ENCODE results near the gene RFX7. TPM values are rescaled to one million over a fixed set of nuclear protein-coding genes. Genes with fewer than 3 reads are reported as not detected.
"Not testable (repeated sequence)": the region's sequence is repeated elsewhere in the genome, so short reads cannot be mapped to it uniquely, and the experiment has no call there.

Gene RFX7
- polyA plus RNA-seq, 6 donors from 2014 or later, result 1.4 to 5.4 (median 3.8) TPM

- DNase-seq (no peak), ATAC-seq (ENCODE audit: low read depth in 2 of 2) (no peak)
- Mint-ChIP-seq H3K4me3 (no peak overlapping the region), H3K27ac (peak overlapping the region in 1 of 6 donors; percentile 64), H3K27me3 (no peaks in the 10 kb centered on the region), H3K36me3 (peaks cover 5 to 13% of the 10 kb centered on the region in 2 donors), H3K9me3 (peaks cover 0 to 5% (median 0%) of the 10 kb centered on the region in 7 donors), H3K4me1 (peaks cover 30 to 51% (median 32%) of the 10 kb centered on the region in 3 donors)
Observed at GRCh38 chr15:56184516-56184915, 59.2 kb downstream of the RFX7 start.

GRCh38 chr15:56180851-56181250, 62.8 kb downstream of the RFX7 start:
- peaks cover 17 to 36% (median 32%) of the 10 kb centered on the region in 3 donors for H3K4me1 Mint-ChIP-seq
- H3K27ac Mint-ChIP-seq, result peak overlapping the region in 1 of 6 donors; percentile 7
- ATAC-seq (ENCODE audit: low read depth in 2 of 2), result no peak
- DNase-seq, result no peak
- peaks cover 0 to 5% (median 0%) of the 10 kb centered on the region in 7 donors for H3K9me3 Mint-ChIP-seq
- no peak overlapping the region for H3K4me3 Mint-ChIP-seq
- H3K36me3 Mint-ChIP-seq, result peaks cover 9 to 26% of the 10 kb centered on the region in 2 donors
- H3K27me3 Mint-ChIP-seq, result no peaks in the 10 kb centered on the region

GRCh38 chr15:56176996-56177395, 66.7 kb downstream of the RFX7 start:
- no peak for ATAC-seq (ENCODE audit: low read depth in 2 of 2)
- Mint-ChIP-seq H3K4me3 (no peak overlapping the region), H3K27me3 (no peaks in the 10 kb centered on the region), H3K9me3 (peaks cover 0 to under 1% (median 0%) of the 10 kb centered on the region in 7 donors), H3K4me1 (peaks cover 24 to 34% (median 27%) of the 10 kb centered on the region in 3 donors), H3K36me3 (peaks cover 24 to 44% of the 10 kb centered on the region in 2 donors), H3K27ac (peak overlapping the region in 1 of 6 donors; percentile 8)
- DNase-seq, result no peak

- Mint-ChIP-seq H3K9me3 (peaks cover 0 to 6% (median 0%) of the 10 kb centered on the region in 7 donors), H3K36me3 (peaks cover 35 to 49% of the 10 kb centered on the region in 2 donors), H3K27ac (peak overlapping the region in 2 of 6 donors; percentile 6 to 39), H3K4me3 (no peak overlapping the region), H3K4me1 (peaks cover 20 to 31% (median 28%) of the 10 kb centered on the region in 3 donors), H3K27me3 (no peaks in the 10 kb centered on the region)
- DNase-seq (no peak), ATAC-seq (ENCODE audit: low read depth in 2 of 2) (no peak)
Observed at GRCh38 chr15:56175788-56176187, 67.9 kb downstream of the RFX7 start.

- peaks cover 17 to 35% (median 28%) of the 10 kb centered on the region in 3 donors for H3K4me1 Mint-ChIP-seq
- H3K36me3 Mint-ChIP-seq, result peaks cover 38 to 54% of the 10 kb centered on the region in 2 donors
- DNase-seq, result no peak
Observed at GRCh38 chr15:56174649-56175048, 69.0 kb downstream of the RFX7 start.

GRCh38 chr15:56168394-56168793, 75.3 kb downstream of the RFX7 start:
- Mint-ChIP-seq H3K36me3 (peaks cover 28 to 31% of the 10 kb centered on the region in 2 donors), H3K27me3 (no peaks in the 10 kb centered on the region), H3K4me1 (peaks cover 27 to 31% (median 29%) of the 10 kb centered on the region in 3 donors), H3K9me3 (peaks cover 0 to 8% (median 0%) of the 10 kb centered on the region in 7 donors), H3K4me3 (no peak overlapping the region), H3K27ac (no peak overlapping the region)
- DNase-seq (no peak), ATAC-seq (ENCODE audit: low read depth in 2 of 2) (no peak)

More at GRCh38 chr15:56174649-56175048, 69.0 kb downstream of the RFX7 start:
- Mint-ChIP-seq H3K27ac (peak overlapping the region in 1 of 6 donors; percentile 46), H3K27me3 (no peaks in the 10 kb centered on the region), H3K9me3 (peaks cover 0 to 8% (median 0%) of the 10 kb centered on the region in 7 donors), H3K4me3 (no peak overlapping the region)
- no peak for ATAC-seq (ENCODE audit: low read depth in 2 of 2)

GRCh38 chr15:56165234-56165633, 78.4 kb downstream of the RFX7 start:
- Mint-ChIP-seq H3K9me3 (no peaks in the 10 kb centered on the region), H3K4me3 (no peak overlapping the region), H3K27ac (peak overlapping the region in 1 of 6 donors; percentile 51), H3K4me1 (peaks cover 13 to 32% (median 29%) of the 10 kb centered on the region in 3 donors), H3K36me3 (no peaks in the 10 kb centered on the region), H3K27me3 (no peaks in the 10 kb centered on the region)
- DNase-seq (no peak), ATAC-seq (ENCODE audit: low read depth in 2 of 2) (no peak)

GRCh38 chr15:56160966-56161365, 82.7 kb downstream of the RFX7 start:
- Mint-ChIP-seq H3K27me3 (no peaks in the 10 kb centered on the region), H3K4me1 (peaks cover 7 to 32% (median 16%) of the 10 kb centered on the region in 3 donors), H3K9me3 (no peaks in the 10 kb centered on the region), H3K36me3 (no peaks in the 10 kb centered on the region), H3K27ac (no peak overlapping the region), H3K4me3 (no peak overlapping the region)
- ATAC-seq (ENCODE audit: low read depth in 2 of 2), result no peak
- no peak for DNase-seq

- ATAC-seq (ENCODE audit: low read depth in 2 of 2), result no peak
- Mint-ChIP-seq H3K9me3 (peaks cover 0 to 21% (median 15%) of the 10 kb centered on the region in 7 donors), H3K27ac (peak overlapping the region in 1 of 6 donors; percentile 71), H3K27me3 (no peaks in the 10 kb centered on the region), H3K4me3 (no peak overlapping the region), H3K36me3 (peaks cover 0 to 17% of the 10 kb centered on the region in 2 donors), H3K4me1 (peaks cover 18 to 51% (median 27%) of the 10 kb centered on the region in 3 donors)
- DNase-seq, result no peak
Observed at GRCh38 chr15:56156877-56157276, 86.8 kb downstream of the RFX7 start.

GRCh38 chr15:56155278-56155677, 88.4 kb downstream of the RFX7 start:
- peaks cover 29 to 57% (median 37%) of the 10 kb centered on the region in 3 donors for H3K4me1 Mint-ChIP-seq

GRCh38 chr15:56154768-56155167, 88.9 kb downstream of the RFX7 start:
- not testable (repeated sequence) for H3K27me3 Mint-ChIP-seq; ATAC-seq (ENCODE audit: low read depth in 2 of 2); H3K4me3 Mint-ChIP-seq; DNase-seq
- Mint-ChIP-seq H3K9me3 (peaks cover 0 to 25% (median 15%) of the 10 kb centered on the region in 7 donors), H3K4me1 (peaks cover 30 to 60% (median 40%) of the 10 kb centered on the region in 3 donors), H3K27ac (peak overlapping the region in 1 of 6 donors; percentile 57), H3K36me3 (peaks cover 0 to 17% of the 10 kb centered on the region in 2 donors)

More at GRCh38 chr15:56155278-56155677, 88.4 kb downstream of the RFX7 start:
- H3K4me3 Mint-ChIP-seq; ATAC-seq (ENCODE audit: low read depth in 2 of 2); H3K27me3 Mint-ChIP-seq; DNase-seq; H3K27ac Mint-ChIP-seq: not testable (repeated sequence)
- Mint-ChIP-seq H3K36me3 (peaks cover 0 to 17% of the 10 kb centered on the region in 2 donors), H3K9me3 (peaks cover 0 to 25% (median 15%) of the 10 kb centered on the region in 7 donors)

GRCh38 chr15:56150204-56150603, 93.5 kb downstream of the RFX7 start:
- Mint-ChIP-seq H3K9me3 (peaks cover 0 to 22% (median 16%) of the 10 kb centered on the region in 7 donors), H3K27ac (peak overlapping the region in 1 of 6 donors; percentile 43), H3K4me1 (peaks cover 42 to 71% (median 60%) of the 10 kb centered on the region in 3 donors), H3K4me3 (no peak overlapping the region), H3K36me3 (peaks cover 0 to 25% of the 10 kb centered on the region in 2 donors), H3K27me3 (no peaks in the 10 kb centered on the region)
- ATAC-seq (ENCODE audit: low read depth in 2 of 2) (no peak), DNase-seq (no peak)

- Mint-ChIP-seq H3K4me3 (no peak overlapping the region), H3K36me3 (peaks cover 0 to 10% of the 10 kb centered on the region in 2 donors), H3K4me1 (peaks cover 32 to 50% (median 47%) of the 10 kb centered on the region in 3 donors)
Observed at GRCh38 chr15:56148064-56148463, 95.6 kb downstream of the RFX7 start.

GRCh38 chr15:56146756-56147155, 96.9 kb downstream of the RFX7 start:
- DNase-seq (no peak), ATAC-seq (ENCODE audit: low read depth in 2 of 2) (no peak)
- Mint-ChIP-seq H3K4me1 (peaks cover 23 to 37% (median 34%) of the 10 kb centered on the region in 3 donors), H3K27ac (no peak overlapping the region), H3K36me3 (peaks cover 9 to 18% of the 10 kb centered on the region in 2 donors), H3K27me3 (no peaks in the 10 kb centered on the region), H3K4me3 (no peak overlapping the region), H3K9me3 (peaks cover 0 to 4% (median 0%) of the 10 kb centered on the region in 7 donors)

More at GRCh38 chr15:56148064-56148463, 95.6 kb downstream of the RFX7 start:
- ATAC-seq (ENCODE audit: low read depth in 2 of 2), result no peak
- no peak for DNase-seq
- H3K27ac Mint-ChIP-seq, result peak overlapping the region in 1 of 6 donors; percentile 50
- H3K27me3 Mint-ChIP-seq, result no peaks in the 10 kb centered on the region
- peaks cover 0 to 4% (median 0%) of the 10 kb centered on the region in 7 donors for H3K9me3 Mint-ChIP-seq

Data from naive B cell (primary cell).